GM21447 (cell line): Measurements from ENCODE around the gene THEMIS.
"Not testable (repeated sequence)": the region's sequence is repeated elsewhere in the genome, so short reads cannot be mapped to it uniquely, and the experiment has no call there.

Experiments
- ATAC-seq: cut with Tn5 transposase; IDR thresholded peaks from one replicate; pipeline ENCODE4 v1.9.1; 2021; ENCODE audit not compliant: unreplicated experiment

Gene THEMIS

DNA sequence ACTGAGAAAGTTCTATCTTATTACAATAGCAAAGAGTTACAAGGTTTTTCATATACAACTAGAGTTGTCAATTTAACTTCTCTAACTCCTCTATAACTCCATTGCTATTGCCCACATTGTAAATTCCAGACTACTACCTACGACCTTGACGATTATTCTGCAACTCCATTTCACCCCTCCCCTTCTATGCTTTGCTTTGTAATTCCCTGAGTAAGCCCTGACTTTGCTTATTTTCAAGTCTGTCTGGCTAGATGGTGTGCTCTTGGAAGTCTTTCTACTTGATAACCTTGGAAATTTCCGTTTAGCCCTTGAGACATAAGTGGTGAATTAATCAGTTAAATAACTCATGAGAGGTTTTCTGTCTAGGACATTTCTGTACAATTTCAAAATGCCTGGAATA is 162.4 kb downstream of the THEMIS start:
- ATAC-seq, result no peak

GRCh38 chr6:127737768-127738167 is 163.1 kb downstream of the THEMIS start:
- ATAC-seq, result no peak

DNA sequence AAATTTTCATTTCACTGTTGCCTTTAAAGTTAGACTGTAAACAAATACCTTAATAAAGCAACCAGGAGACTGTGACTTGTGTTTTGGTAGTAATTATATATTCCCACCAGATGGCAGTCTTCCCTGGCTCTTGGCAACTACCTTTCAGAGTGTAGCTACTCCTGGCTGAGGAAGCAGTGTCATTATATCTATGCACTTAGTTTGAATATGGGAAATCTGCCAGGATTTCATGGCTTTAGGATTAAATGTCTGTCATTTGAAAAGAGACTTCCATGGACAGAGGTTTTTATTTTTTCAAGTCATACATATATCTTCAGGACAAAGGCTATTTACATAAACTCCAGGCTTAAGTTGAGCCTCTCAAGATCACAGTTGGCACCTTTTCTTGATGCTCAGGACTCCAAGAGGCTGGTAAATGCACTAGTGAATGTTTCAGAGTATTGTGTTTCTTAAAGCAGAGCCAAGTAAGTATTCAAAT is 163.8 kb downstream of the THEMIS start:
- ATAC-seq, result peak; percentile 96

GRCh38 chr6:127732927-127733326 is 167.9 kb downstream of the THEMIS start:
- no peak for ATAC-seq

- no peak for ATAC-seq
Observed at GRCh38 chr6:127727260-127727953, 173.5 kb downstream of the THEMIS start.

- ATAC-seq, result no peak
Observed at GRCh38 chr6:127725821-127726220, 175.0 kb downstream of the THEMIS start.

GRCh38 chr6:127718694-127719093 is 182.2 kb downstream of the THEMIS start:
- ATAC-seq, result no peak

GRCh38 chr6:127717384-127717783 is 183.5 kb downstream of the THEMIS start:
- ATAC-seq, result no peak

GRCh38 chr6:127716465-127716864 is 184.4 kb downstream of the THEMIS start:
- no peak for ATAC-seq

GRCh38 chr6:127710668-127711067 is 190.2 kb downstream of the THEMIS start:
- ATAC-seq, result no peak

DNA sequence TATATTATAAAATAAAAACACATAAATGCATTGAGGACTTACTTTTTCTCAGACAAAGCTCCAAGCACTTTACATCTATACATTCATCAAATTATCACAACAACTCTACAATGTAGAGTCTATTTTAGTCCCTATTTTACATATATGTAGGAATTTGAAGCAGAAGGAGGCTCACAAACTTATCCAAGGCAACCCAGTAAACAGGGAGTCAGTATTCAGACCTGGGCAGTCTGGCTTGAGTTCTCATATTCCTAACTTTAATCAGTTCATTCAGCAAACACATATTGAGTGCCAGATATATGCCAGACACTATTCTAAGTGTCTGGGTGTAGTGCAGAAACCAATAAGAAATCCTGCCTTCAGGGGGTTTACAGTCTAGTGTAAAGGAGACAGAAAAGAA is 194.6 kb downstream of the THEMIS start:
- ATAC-seq, result no peak

DNA sequence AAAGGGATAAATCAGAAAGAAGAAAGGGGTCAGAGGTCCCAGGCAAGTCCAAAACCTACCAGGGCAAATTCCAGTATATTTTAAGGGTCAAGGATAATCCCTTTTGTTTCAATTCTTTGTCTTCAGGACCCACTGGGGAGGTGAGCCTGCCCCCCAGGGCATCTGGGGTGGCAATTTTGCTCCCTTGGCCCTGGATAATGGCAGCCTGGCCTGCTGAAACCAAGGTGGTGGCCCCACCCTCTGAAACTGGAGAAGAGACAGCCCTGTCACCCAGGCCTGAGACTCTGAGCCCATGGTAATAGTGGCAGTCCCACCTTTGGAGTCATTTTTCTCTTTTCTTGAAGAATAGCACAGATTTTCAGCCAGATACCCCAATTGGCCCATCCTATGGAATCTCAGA is 205.8 kb downstream of the THEMIS start:
- ATAC-seq, result no peak

DNA sequence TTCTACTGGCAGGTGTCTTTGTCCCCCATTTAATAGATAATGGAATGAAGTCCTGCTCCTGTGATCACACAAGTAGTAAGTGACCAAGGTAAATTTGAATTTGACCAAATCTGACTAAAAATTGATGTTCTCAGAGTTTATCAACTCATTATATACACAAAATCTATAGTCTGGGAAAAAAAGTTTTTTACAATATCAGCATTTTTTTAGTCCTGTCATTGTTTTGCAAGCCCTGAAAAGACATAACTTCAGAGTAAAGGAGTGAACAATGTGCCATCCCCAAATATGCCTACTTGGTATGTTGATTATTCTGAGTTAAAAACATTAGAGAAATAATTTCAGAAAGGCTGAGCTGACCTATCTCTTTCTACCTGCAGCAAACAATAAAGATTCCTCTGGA is 209.7 kb downstream of the THEMIS start:
- ATAC-seq, result no peak

GRCh38 chr6:127690588-127690987 is 210.3 kb downstream of the THEMIS start:
- ATAC-seq, result no peak

DNA sequence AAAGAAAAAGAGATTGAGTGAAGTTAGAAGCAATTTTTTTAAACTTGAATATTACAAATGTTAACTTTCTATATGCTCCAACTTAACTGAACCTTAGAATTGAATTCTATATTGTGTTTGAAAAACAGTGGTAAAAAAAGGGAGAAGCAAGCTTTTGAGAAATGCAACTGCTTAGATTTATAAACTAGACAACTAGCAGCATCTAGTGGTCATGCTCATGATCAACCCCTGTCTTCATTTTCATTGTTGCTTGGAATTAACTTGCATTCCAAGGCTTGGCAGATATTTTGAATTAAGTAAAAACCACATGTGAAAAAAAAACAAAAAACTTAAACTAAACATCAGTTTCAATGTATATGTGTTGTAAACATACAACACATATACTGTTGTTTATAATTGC is 210.8 kb downstream of the THEMIS start:
- no peak for ATAC-seq

DNA sequence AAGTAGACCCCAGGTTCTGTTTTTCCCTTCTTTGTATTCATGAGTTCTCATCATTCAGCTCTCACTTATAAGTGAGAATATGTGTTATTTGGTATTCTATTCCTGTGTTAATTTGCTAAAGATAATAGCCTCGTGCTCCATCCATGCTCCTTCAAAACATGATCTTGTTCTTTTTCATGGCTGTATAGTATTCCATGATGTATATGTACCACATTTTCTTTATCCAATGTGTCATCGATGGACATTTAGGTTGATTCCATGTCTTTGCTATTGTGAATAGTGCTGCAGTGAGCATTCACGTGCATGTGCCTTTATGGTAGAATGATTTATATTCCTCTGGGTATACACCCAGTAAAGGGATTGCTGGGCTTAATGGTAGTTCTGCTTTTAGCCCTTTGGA is 213.4 kb downstream of the THEMIS start:
- ATAC-seq, result not testable (repeated sequence)

DNA sequence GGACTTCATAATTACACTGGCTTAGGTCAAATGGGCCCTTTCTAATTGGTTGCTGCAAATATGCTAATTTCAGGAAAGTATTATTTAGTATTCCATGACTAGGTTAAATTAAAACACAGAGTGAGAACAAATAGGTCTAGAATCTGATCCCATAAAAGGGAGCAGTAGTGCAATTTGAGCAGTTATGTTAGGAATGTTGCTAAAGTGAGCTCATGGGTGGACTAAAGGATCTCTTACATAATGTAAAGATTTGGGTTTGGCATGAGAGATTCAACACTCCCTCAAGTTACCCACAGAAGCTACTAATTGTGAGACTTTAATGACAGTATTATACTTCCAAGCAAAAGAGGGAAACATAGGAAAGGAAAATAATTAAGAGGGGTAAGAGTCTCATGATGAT is 214.8 kb downstream of the THEMIS start:
- no peak for ATAC-seq

DNA sequence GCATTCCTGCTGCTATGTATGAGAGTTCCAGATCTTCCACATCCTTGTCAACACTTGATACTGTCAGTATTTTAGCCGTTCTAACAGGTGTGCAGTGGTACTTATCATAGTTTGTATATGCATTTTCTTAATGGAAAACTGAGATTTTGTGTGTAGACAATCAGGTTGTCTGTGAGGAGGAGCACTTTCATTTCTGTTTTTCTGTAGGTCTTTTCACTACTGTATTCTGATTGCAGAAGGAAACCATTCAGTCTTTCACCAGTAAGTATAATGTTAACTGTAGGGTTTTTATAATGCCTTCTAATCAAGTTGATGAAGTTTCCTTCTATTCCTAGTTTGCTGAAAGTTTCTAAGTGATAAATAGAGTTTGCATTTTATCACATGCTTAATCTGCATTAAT is 216.4 kb downstream of the THEMIS start:
- no peak for ATAC-seq
